ENCODE results near the gene BCLAF1. TPM values are rescaled to one million over a fixed set of nuclear protein-coding genes. Genes with fewer than 3 reads are reported as not detected.

BCLAF1 gene
- total RNA-seq, 2 donors from 2014 or later = 77.8 to 179 TPM

DNA sequence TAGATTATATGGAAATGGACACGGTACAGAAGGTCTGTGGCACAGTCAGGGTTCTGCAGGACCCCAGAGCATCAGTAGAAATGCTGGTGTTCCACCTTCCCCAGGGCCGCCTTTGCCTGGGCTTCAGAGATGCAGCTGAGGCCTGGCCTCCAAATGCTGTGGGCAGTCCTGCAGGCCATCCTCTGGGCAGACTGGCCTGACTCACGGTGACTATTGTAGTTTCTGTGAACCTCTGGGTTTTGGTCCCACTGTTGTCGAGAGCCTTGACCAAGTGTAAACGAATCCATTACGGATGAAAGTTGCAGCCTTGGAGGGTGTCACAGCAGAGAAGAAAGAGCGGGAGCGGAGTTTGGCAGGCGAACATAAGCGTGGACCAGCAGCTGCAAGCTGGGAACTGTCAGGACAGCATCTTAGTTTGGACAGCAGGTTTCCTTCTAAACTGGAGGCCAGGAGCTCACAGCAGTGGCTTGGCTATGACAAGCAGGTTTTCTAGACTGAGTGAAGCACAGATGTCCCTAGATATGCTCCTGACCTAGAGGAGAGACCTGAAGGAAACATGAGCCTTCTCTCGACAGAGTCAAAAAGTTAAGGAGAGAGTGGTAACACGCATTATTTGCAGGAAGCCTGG is 46.2 kb upstream of the BCLAF1 start:
- no peaks in the 10 kb centered on the region for H3K27me3 ChIP-seq
- intact Hi-C loops (cut with DNase I) = no loop called here
- H3K9me3 ChIP-seq = no peaks in the 10 kb centered on the region
- H3K36me3 ChIP-seq (replicated peaks in 1 of 2; ENCODE audit: insufficient read depth in 1 of 2, low read depth in 2 of 2) = no peaks in the 10 kb centered on the region
- DNase-seq (no peak), ATAC-seq (no peak)
- no peak overlapping the region for H3K27ac ChIP-seq
- WGBS, 2 donors = 78 to 85% methylated on average over 12 of the region's 12 CpGs
- no peak for TF ChIP-seq POLR2A (IDR thresholded peaks at IDR 0.05)
- TF ChIP-seq, protein P1, sequence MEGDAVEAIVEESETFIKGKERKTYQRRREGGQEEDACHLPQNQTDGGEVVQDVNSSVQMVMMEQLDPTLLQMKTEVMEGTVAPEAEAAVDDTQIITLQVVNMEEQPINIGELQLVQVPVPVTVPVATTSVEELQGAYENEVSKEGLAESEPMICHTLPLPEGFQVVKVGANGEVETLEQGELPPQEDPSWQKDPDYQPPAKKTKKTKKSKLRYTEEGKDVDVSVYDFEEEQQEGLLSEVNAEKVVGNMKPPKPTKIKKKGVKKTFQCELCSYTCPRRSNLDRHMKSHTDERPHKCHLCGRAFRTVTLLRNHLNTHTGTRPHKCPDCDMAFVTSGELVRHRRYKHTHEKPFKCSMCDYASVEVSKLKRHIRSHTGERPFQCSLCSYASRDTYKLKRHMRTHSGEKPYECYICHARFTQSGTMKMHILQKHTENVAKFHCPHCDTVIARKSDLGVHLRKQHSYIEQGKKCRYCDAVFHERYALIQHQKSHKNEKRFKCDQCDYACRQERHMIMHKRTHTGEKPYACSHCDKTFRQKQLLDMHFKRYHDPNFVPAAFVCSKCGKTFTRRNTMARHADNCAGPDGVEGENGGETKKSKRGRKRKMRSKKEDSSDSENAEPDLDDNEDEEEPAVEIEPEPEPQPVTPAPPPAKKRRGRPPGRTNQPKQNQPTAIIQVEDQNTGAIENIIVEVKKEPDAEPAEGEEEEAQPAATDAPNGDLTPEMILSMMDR (IDR thresholded peaks at IDR 0.05) = no peak
- H3K4me1 ChIP-seq = no peaks in the 10 kb centered on the region
- H3K4me3 ChIP-seq = no peak overlapping the region

DNA sequence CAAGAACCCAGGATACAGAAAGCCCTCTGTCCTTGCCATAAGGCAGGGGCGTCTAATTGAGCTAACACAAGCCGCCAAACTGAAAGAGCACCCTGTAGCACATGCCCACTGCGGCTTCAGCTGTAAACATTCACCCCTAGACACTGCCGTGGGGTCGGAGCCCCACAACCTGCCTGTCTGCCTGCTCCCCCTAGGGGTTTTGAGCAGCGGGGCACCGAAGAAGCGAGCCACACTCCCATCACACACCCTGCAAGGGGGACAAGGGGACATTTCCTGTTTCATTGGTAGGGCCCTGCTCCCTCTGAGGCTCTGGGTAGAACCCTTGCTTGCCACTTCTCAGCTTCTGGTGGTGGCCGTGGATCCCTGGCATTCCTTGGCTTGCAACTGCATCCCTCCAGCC is 45.2 kb upstream of the BCLAF1 start:
- TF ChIP-seq, protein P1 (IDR thresholded peaks at IDR 0.05) = no peak
- TF ChIP-seq POLR2A (IDR thresholded peaks at IDR 0.05) = no peak
- no peak overlapping the region for H3K4me3 ChIP-seq
- H3K36me3 ChIP-seq (replicated peaks in 1 of 2; ENCODE audit: insufficient read depth in 1 of 2, low read depth in 2 of 2) = no peaks in the 10 kb centered on the region
- no peaks in the 10 kb centered on the region for H3K27me3 ChIP-seq
- 60 to 72% methylated on average over 7 to 9 of the region's 9 CpGs for WGBS, 2 donors
- DNase-seq (no peak), ATAC-seq (no peak)
- intact Hi-C loops (cut with DNase I) = no loop called here
- H3K27ac ChIP-seq = no peak overlapping the region
- no peaks in the 10 kb centered on the region for H3K9me3 ChIP-seq
- H3K4me1 ChIP-seq = no peaks in the 10 kb centered on the region

DNA sequence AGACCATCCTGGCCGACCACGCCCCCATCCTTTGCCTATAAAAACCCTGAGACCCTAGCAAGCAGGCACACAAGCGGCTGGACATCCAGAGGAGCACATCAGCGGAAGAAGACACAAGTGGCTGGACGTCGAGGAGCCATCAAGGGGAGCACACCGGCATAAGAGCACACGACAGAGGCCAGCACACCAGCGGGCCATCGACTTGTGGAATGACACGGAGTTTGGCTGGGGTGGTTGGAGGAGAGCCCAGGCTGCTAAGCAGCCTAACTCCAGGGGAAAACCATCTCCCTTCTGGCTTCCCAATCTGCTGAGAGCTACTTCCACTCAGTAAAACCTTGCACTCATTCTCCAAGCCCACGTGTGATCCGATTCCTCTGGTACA is 44.8 kb upstream of the BCLAF1 start:
- Histone ChIP-seq H3K9me3 (no peaks in the 10 kb centered on the region), H3K27ac (no peak overlapping the region), H3K4me3 (no peak overlapping the region), H3K27me3 (no peaks in the 10 kb centered on the region), H3K4me1 (no peaks in the 10 kb centered on the region), H3K36me3 (replicated peaks in 1 of 2; ENCODE audit: insufficient read depth in 1 of 2, low read depth in 2 of 2) (no peaks in the 10 kb centered on the region)
- intact Hi-C loops (cut with DNase I) = no loop called here
- TF ChIP-seq, protein P1 (IDR thresholded peaks at IDR 0.05) = no peak
- no peak for TF ChIP-seq POLR2A (IDR thresholded peaks at IDR 0.05)
- no peak for ATAC-seq
- WGBS, 2 donors = 75 to 88% methylated on average over 13 of the region's 13 CpGs
- DNase-seq = no peak

DNA sequence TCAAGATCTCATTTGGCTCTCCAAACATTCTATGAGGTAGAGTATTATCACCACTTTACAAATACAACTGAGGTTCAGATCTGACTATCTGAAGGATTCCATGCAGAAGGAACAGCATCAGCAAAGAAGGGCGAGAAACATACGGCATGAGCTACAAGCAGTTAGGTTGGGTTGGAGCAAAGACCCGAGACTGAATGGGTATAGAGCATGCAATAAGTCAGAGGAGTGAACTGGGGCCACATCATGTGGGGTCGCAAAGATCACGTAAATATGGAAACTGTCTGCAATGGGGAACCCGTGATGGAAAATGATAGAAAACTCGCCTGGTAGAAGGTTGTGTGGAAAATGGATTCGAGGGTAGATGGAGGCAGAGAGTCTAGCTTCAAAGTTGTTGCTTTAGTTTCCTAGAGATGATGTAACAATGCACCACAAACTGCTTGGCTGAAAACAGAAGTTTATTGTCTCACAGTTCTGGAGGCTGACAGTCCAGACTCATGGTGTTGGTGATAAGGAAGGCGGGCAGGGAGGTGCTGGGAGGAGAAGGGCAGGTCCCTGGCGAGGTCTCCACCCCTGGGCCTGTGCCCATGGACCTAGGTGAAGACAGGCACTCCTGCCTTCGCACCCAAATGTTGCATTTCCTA is 44.3 kb upstream of the BCLAF1 start:
- H3K4me1 ChIP-seq = no peaks in the 10 kb centered on the region
- intact Hi-C loops (cut with DNase I) = no loop called here
- DNase-seq (peak in 1 of 4 donors; percentile 2), ATAC-seq (no peak)
- H3K9me3 ChIP-seq = no peaks in the 10 kb centered on the region
- H3K27ac ChIP-seq = no peak overlapping the region
- H3K27me3 ChIP-seq = no peaks in the 10 kb centered on the region
- no peaks in the 10 kb centered on the region for H3K36me3 ChIP-seq (replicated peaks in 1 of 2; ENCODE audit: insufficient read depth in 1 of 2, low read depth in 2 of 2)
- no peak overlapping the region for H3K4me3 ChIP-seq
- WGBS, 2 donors = 76 to 90% methylated on average over 11 of the region's 11 CpGs
- TF ChIP-seq, protein P1 (IDR thresholded peaks at IDR 0.05) = no peak
- TF ChIP-seq POLR2A (IDR thresholded peaks at IDR 0.05) = no peak

DNA sequence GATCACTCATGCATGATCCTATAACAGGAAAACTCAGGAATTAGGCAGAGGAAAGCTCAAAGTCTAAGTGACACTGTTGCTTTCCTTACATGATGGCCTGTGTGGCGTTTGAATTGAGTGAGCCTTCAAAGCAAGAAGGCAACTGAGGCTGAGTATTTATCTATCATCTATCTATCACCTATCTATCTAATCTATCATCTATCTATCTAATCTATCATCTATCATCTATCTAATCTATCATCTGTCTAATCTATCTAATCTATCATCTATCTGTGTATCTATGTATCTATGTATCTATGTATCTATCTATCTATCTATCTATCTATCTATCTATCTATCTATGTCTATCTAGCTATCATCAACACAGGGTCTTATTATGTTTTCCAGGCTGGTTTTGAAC is 41.8 kb upstream of the BCLAF1 start:
- ATAC-seq = no peak
- intact Hi-C loops (cut with DNase I) = no loop called here
- TF ChIP-seq POLR2A (IDR thresholded peaks at IDR 0.05) = no peak
- TF ChIP-seq, protein P1 (IDR thresholded peaks at IDR 0.05) = no peak

More for the DNA sequence above, 41.8 kb upstream of the BCLAF1 start:
- Histone ChIP-seq H3K4me3 (no peak overlapping the region), H3K36me3 (replicated peaks in 1 of 2; ENCODE audit: insufficient read depth in 1 of 2, low read depth in 2 of 2) (no peaks in the 10 kb centered on the region), H3K27me3 (no peaks in the 10 kb centered on the region), H3K9me3 (no peaks in the 10 kb centered on the region), H3K27ac (no peak overlapping the region), H3K4me1 (no peaks in the 10 kb centered on the region)
- no peak for DNase-seq
- WGBS, 2 donors = 67 to 76% methylated on average over 1 of the region's 1 CpG

Measured in body of pancreas (tissue), 4 donors.